GM20000 (cell line): ENCODE data around the gene LMBRD1.

Experiments
- DNase-seq: peaks from one replicate; pipeline ENCODE4 v3.0.0; 2012; ENCODE audit warnings: low spot score
- CTCF ChIP-seq: IDR thresholded peaks from 2 replicates; pipeline ENCODE4 v1.5.1; 2012; ENCODE audit warnings: mild to moderate bottlenecking, control low read depth; ENCODE audit errors: extremely low read depth, missing control alignments

The LMBRD1 gene

GRCh38 chr6:69796642-69797390, at the start of gene LMBRD1:
TSS of gene LMBRD1 (minus strand) at chr6:69797010. CDS start at chr6:69796881, 129 bp downstream.
- TF ChIP-seq CTCF: peak; percentile 83
- DNase-seq: peak; percentile 88

GRCh38 chr6:69846312-69846711, 49.5 kb upstream of the LMBRD1 start:
- DNase-seq: no peak
- TF ChIP-seq CTCF: no peak

GRCh38 chr6:69843189-69843588, 46.4 kb upstream of the LMBRD1 start:
- no peak for DNase-seq
- TF ChIP-seq CTCF: no peak

GRCh38 chr6:69841862-69842261, 45.1 kb upstream of the LMBRD1 start:
- no peak for TF ChIP-seq CTCF
- DNase-seq: no peak

GRCh38 chr6:69835414-69836179, 38.8 kb upstream of the LMBRD1 start:
- peak; percentile 42 for DNase-seq
- TF ChIP-seq CTCF: peak; percentile 63

GRCh38 chr6:69832558-69832957, 35.7 kb upstream of the LMBRD1 start:
- DNase-seq: no peak
- no peak for TF ChIP-seq CTCF

- no peak for TF ChIP-seq CTCF
- DNase-seq: no peak
Measured at GRCh38 chr6:69827276-69827893, 30.6 kb upstream of the LMBRD1 start.
